H1 (cell line): ENCODE results near the gene PAX3. TPM values are rescaled to one million over a fixed set of nuclear protein-coding genes. Genes with fewer than 3 reads are reported as not detected.

ENCODE experiments used
- CTCF ChIA-PET: fragments of 300-600 bp; sonication (Branson Sonifier 250); formaldehyde crosslinking; loops from one replicate; lab custom pipeline; 2021; ENCODE audit not compliant: partially characterized antibody; lab: Charles Lee
- POLR2A ChIA-PET: fragments of 300-600 bp; sonication (Branson Sonifier 250); formaldehyde crosslinking; loops from one replicate; lab custom pipeline; 2021; ENCODE audit warnings: inconsistent platforms; ENCODE audit not compliant: partially characterized antibody; lab: Charles Lee
- DNase-seq, 2 experiments: peaks; one replicate each; pipeline versions ENCODE4 v3.0.0 to v3.0.0-alpha.2; 2010 to 2022; ENCODE audit warnings: low spot score in 2 of 2, low read depth in 1 of 2, mixed read lengths in 1 of 2
- FAIRE-seq: peaks from 2 replicates; lab custom pipeline; 2011; peaks lifted over from hg19 to GRCh38; lab: Jason Lieb, UNC
- H2AFZ ChIP-seq: 2 replicates; pipeline ENCODE4 v1.8.1; 2012; ENCODE audit warnings: low read length, inconsistent platforms
- H2AK5ac ChIP-seq: 2 replicates; pipeline ENCODE4 v1.6.1; 2013; ENCODE audit warnings: low read depth, low read length
- H2BK120ac ChIP-seq: replicated peaks from 2 replicates; pipeline ENCODE3; 2013; ENCODE audit warnings: low read depth, low read length, inconsistent platforms
- H2BK12ac ChIP-seq: 2 replicates; pipeline ENCODE4 v1.6.1; 2013; ENCODE audit warnings: low read depth, low read length
- H2BK15ac ChIP-seq: 2 replicates; pipeline ENCODE4 v1.6.1; 2013; ENCODE audit warnings: low read length
- H2BK20ac ChIP-seq: 2 replicates; pipeline ENCODE4 v1.6.1; 2013; ENCODE audit warnings: low read length
- H2BK5ac ChIP-seq: 2 replicates; pipeline ENCODE4 v1.6.1; 2013; ENCODE audit warnings: low read depth, low read length
- H3K14ac ChIP-seq: 2 replicates; pipeline ENCODE4 v1.6.1; 2013; ENCODE audit warnings: inconsistent platforms; ENCODE audit not compliant: insufficient read length
- H3K18ac ChIP-seq: 2 replicates; pipeline ENCODE4 v1.6.1; 2013; ENCODE audit warnings: low read length; ENCODE audit errors: extremely low read depth
- H3K23ac ChIP-seq: 2 replicates; pipeline ENCODE4 v1.6.1; 2013; ENCODE audit warnings: inconsistent platforms; ENCODE audit not compliant: insufficient read length
- H3K23me2 ChIP-seq: 2 replicates; pipeline ENCODE4 v1.6.1; 2013; ENCODE audit warnings: low read depth, low read length
- H3K27ac ChIP-seq: 2 replicates; pipeline ENCODE4 v1.6.1; 2011; ENCODE audit warnings: low read depth, low read length, inconsistent platforms
- H3K27me3 ChIP-seq, 4 experiments: replicated peaks in 1 of 4; 1 replicate in 1 of 4; 2 replicates in 3 of 4; pipeline versions ENCODE4 v1.6.1 to v1.8.1; 2011 to 2013; ENCODE audit warnings: low read length in 3 of 4, mild to moderate bottlenecking in 3 of 4, inconsistent platforms in 2 of 4, mixed read lengths in 2 of 4, moderate library complexity in 1 of 4; ENCODE audit not compliant: control insufficient read depth in 3 of 4, insufficient read depth in 3 of 4; ENCODE audit errors: extremely low read depth in 1 of 4
- H3K36me3 ChIP-seq, 4 experiments: 2 replicates each; pipeline versions ENCODE4 v1.6.1 to v1.8.1; 2011 to 2013; ENCODE audit warnings: mild to moderate bottlenecking in 4 of 4, low read length in 3 of 4, moderate library complexity in 2 of 4, control low read depth in 1 of 4, inconsistent platforms in 1 of 4; ENCODE audit not compliant: insufficient read depth in 4 of 4, control insufficient read depth in 2 of 4
- H3K4ac ChIP-seq: replicated peaks from 2 replicates; pipeline ENCODE3; 2013; ENCODE audit warnings: low read length, low read depth, mixed read lengths, inconsistent platforms; ENCODE audit not compliant: insufficient read length
- H3K4me1 ChIP-seq, 4 experiments: replicated peaks in 1 of 4; 1 replicate in 1 of 4; 2 replicates in 3 of 4; pipeline versions ENCODE4 v1.6.1 to v1.8.1; 2011 to 2013; ENCODE audit warnings: low read length in 3 of 4, inconsistent platforms in 2 of 4, mixed read lengths in 1 of 4; ENCODE audit not compliant: insufficient read depth in 4 of 4, control insufficient read depth in 3 of 4
- H3K4me2 ChIP-seq, 2 experiments: 2 replicates each; pipeline versions ENCODE4 v1.6.1 to v1.8.1; 2011 to 2013; ENCODE audit warnings: low read depth in 2 of 2, low read length in 2 of 2, control low read depth in 1 of 2, inconsistent platforms in 1 of 2, mild to moderate bottlenecking in 1 of 2; ENCODE audit not compliant: insufficient read depth in 1 of 2
- H3K4me3 ChIP-seq, 4 experiments: fragments of 200-600, 300-600 bp in 1 of 4; sonication (generic), shearing (Covaris generic), sonication (Bioruptor Twin) in 1 of 4; 2 replicates each; pipeline versions ENCODE4 v1.5.1 to v1.8.1; 2011 to 2016; ENCODE audit warnings: low read length in 4 of 4, low read depth in 3 of 4, control low read depth in 2 of 4, inconsistent platforms in 2 of 4, mild to moderate bottlenecking in 2 of 4, mixed read lengths in 1 of 4, moderate library complexity in 1 of 4; ENCODE audit not compliant: insufficient read depth in 2 of 4; ENCODE audit errors: extremely low read depth in 1 of 4
- H3K56ac ChIP-seq: replicated peaks from 2 replicates; pipeline ENCODE3; 2013; ENCODE audit warnings: low read depth, mild to moderate bottlenecking, mixed read lengths, low read length, inconsistent platforms; ENCODE audit not compliant: insufficient read length
- H3K79me1 ChIP-seq: 2 replicates; pipeline ENCODE4 v1.6.1; 2013; ENCODE audit warnings: low read depth, low read length, control low read depth
- H3K79me2 ChIP-seq, 2 experiments: 2 replicates each; pipeline versions ENCODE4 v1.6.1 to v1.8.1; 2012 to 2013; ENCODE audit warnings: low read length in 2 of 2, mild to moderate bottlenecking in 2 of 2, inconsistent platforms in 1 of 2; ENCODE audit not compliant: insufficient read depth in 2 of 2, control insufficient read depth in 1 of 2
- H3K9ac ChIP-seq, 4 experiments: replicated peaks in 1 of 4; 1 replicate in 1 of 4; 2 replicates in 3 of 4; pipeline versions ENCODE4 v1.6.1 to v1.8.1; 2011 to 2013; ENCODE audit warnings: low read depth in 3 of 4, low read length in 3 of 4, control low read depth in 2 of 4, mild to moderate bottlenecking in 2 of 4, moderate library complexity in 2 of 4, inconsistent platforms in 1 of 4; ENCODE audit errors: extremely low read depth in 1 of 4
- H3K9me3 ChIP-seq, 2 experiments: 2 replicates each; pipeline versions ENCODE4 v1.6.1 to v1.8.1; 2012 to 2013; ENCODE audit warnings: mild to moderate bottlenecking in 2 of 2, moderate library complexity in 2 of 2, control low read depth in 1 of 2, inconsistent platforms in 1 of 2, low read depth in 1 of 2, low read length in 1 of 2, mixed read lengths in 1 of 2; ENCODE audit not compliant: insufficient read depth in 2 of 2
- H4K20me1 ChIP-seq, 2 experiments: replicated peaks in 1 of 2; 2 replicates each; pipeline versions ENCODE3 to v1.8.1; 2011 to 2013; ENCODE audit warnings: inconsistent platforms in 2 of 2, low read length in 2 of 2, mild to moderate bottlenecking in 1 of 2; ENCODE audit not compliant: insufficient read depth in 2 of 2, control insufficient read depth in 1 of 2
- H4K5ac ChIP-seq: 2 replicates; pipeline ENCODE4 v1.6.1; 2013; ENCODE audit warnings: low read length, low read depth, mixed read lengths, inconsistent platforms; ENCODE audit not compliant: insufficient read length
- H4K8ac ChIP-seq: 2 replicates; pipeline ENCODE4 v1.8.0; 2013; ENCODE audit warnings: mild to moderate bottlenecking, moderate library complexity, low read length, inconsistent platforms; ENCODE audit not compliant: insufficient read depth; ENCODE audit errors: extremely low read depth
- H4K91ac ChIP-seq: replicated peaks from 2 replicates; pipeline ENCODE3; 2013; ENCODE audit warnings: low read length, mixed read lengths, inconsistent platforms; ENCODE audit not compliant: insufficient read length
- CHD7 ChIP-seq: fragments of 300-600 bp; sonication (generic); IDR thresholded peaks from 2 replicates; pipeline ENCODE4 v1.7.1; 2012; ENCODE audit warnings: low read length, moderate library complexity, mild to moderate bottlenecking, inconsistent platforms; ENCODE audit not compliant: insufficient replicate concordance
- POLR2A ChIP-seq, 2 experiments: IDR thresholded peaks; 1 replicate in 1 of 2; 2 replicates in 1 of 2; pipeline ENCODE4 v1.6.1; 2011; ENCODE audit warnings: low read depth in 2 of 2, low read length in 2 of 2, mild to moderate bottlenecking in 2 of 2; ENCODE audit errors: control extremely low read depth in 1 of 2
- polyA plus RNA-seq, 7 experiments: library from polyadenylated mRNA; depleted of rRNA in 3 of 7; stranded (reverse) in 5 of 7; unstranded in 2 of 7; fragments of >200 nt in 5 of 7; fragments of 200-250 nt in 2 of 7; gene quantifications; 1 replicate in 5 of 7; 2 replicates in 1 of 7; 4 replicates in 1 of 7; pipeline versions ENCODE4 v1.2.1 to v1.2.3, GENCODE V29; 2011 to 2013; ENCODE audit warnings: missing spikeins in 2 of 7, mixed read lengths in 2 of 7
- total RNA-seq: library from RNA; stranded (reverse); fragmentation: NEBNext Ultra II Directional; extraction: Animal tissue kit (Norgen Biotek cat#: 25700); gene quantifications from 2 replicates; pipeline ENCODE4 v1.2.1, GENCODE V29; 2021

The PAX3 gene
- total and polyA plus RNA-seq, 2 of the 8 experiments (the other 6 are each of a cell fraction or from before 2014, with no cell fraction given), result 0.33 TPM; not detected in 1

- Histone ChIP-seq H3K27me3 (no peaks in the 10 kb centered on the region), H2BK120ac (no peak overlapping the region), H3K4me2 (no peak overlapping the region), H4K5ac (no peak overlapping the region), H2BK15ac (no peak overlapping the region), H2AFZ (no peak overlapping the region), H3K18ac (no peak overlapping the region), H2BK12ac (no peak overlapping the region), H3K4me3 (no peak overlapping the region), H3K27ac (no peak overlapping the region), H3K14ac (no peak overlapping the region), H3K9ac (no peak overlapping the region), H3K9me3 (no peaks in the 10 kb centered on the region; a peak in 1 of 4 replicates), H2AK5ac (no peak overlapping the region), H3K23me2 (no peaks in the 10 kb centered on the region; the same call in 1 of the 2 replicates), H4K20me1 (no peaks in the 10 kb centered on the region), H4K91ac (no peak overlapping the region), H3K56ac (no peak overlapping the region), H3K36me3 (no peaks in the 10 kb centered on the region; a peak in 1 of 8 replicates), H2BK20ac (no peak overlapping the region), H2BK5ac (no peak overlapping the region), H3K79me2 (no peaks in the 10 kb centered on the region), H3K23ac (no peak overlapping the region), H4K8ac (no peak overlapping the region), H3K79me1 (no peaks in the 10 kb centered on the region), H3K4me1 (no peaks in the 10 kb centered on the region), H3K4ac (no peak overlapping the region)
- DNase-seq (no peak), FAIRE-seq (no peak)
- CTCF ChIA-PET, result interaction anchor here (0.6 to 2.1 kb wide), 7 partner anchors 11 to 709 kb away, joined by 3 to 7 read pairs (median 4); no protein-coding TSS in a partner anchor
- POLR2A ChIA-PET, result no interaction called here
- TF ChIP-seq CHD7 (no peak), POLR2A (IDR thresholded peaks at IDR 0.05; ENCODE audit: control extremely low read depth in 1 of 2, low read depth in 2 of 2, low read length in 2 of 2) (no peak)
Measured at GRCh38 chr2:222336931-222337330, 38.1 kb upstream of the PAX3 start.
